ENCODE data around the gene SULF2. TPM values are rescaled to one million over a fixed set of nuclear protein-coding genes. Genes with fewer than 3 reads are reported as not detected.

SULF2 gene
- total and polyA plus RNA-seq, 5 donors: 25.4 to 59.1 (median 47.6) TPM

GRCh38 chr20:47704746-47705496, 80.4 kb downstream of the SULF2 start:
- 51% methylated on average over 15 of the region's 15 CpGs for WGBS
- Histone ChIP-seq H3K4me1 (ENCODE audit: control insufficient read depth, insufficient read depth, low read length) (peaks cover 5% of the 10 kb centered on the region), H3K4me3 (ENCODE audit: low read length) (no peak overlapping the region), H3K9me3 (ENCODE audit: control insufficient read depth, low read length) (no peaks in the 10 kb centered on the region), H3K27ac (ENCODE audit: low read length) (peak overlapping the region; percentile 16), H3K27me3 (ENCODE audit: control insufficient read depth, insufficient read depth) (no peaks in the 10 kb centered on the region)
- intact Hi-C loops (cut with DNase I): no loop called here
- peak in 2 of 3 donors; percentile 55 to 66 for DNase-seq
- peak; percentile 75 to 94 for ATAC-seq

GRCh38 chr20:47703748-47704147, 81.5 kb downstream of the SULF2 start:
- intact Hi-C loops (cut with DNase I): no loop called here
- WGBS: 69% methylated on average over 5 of the region's 5 CpGs
- no peak for ATAC-seq
- Histone ChIP-seq H3K9me3 (ENCODE audit: control insufficient read depth, low read length) (no peaks in the 10 kb centered on the region), H3K4me3 (ENCODE audit: low read length) (no peak overlapping the region), H3K4me1 (ENCODE audit: control insufficient read depth, insufficient read depth, low read length) (peaks cover 5% of the 10 kb centered on the region), H3K27ac (ENCODE audit: low read length) (no peak overlapping the region), H3K27me3 (ENCODE audit: control insufficient read depth, insufficient read depth) (no peaks in the 10 kb centered on the region)
- DNase-seq: no peak

- intact Hi-C loops (cut with DNase I): no loop called here
- no peaks in the 10 kb centered on the region for H3K9me3 ChIP-seq (ENCODE audit: control insufficient read depth, low read length)
- 92% methylated on average over 15 of the region's 15 CpGs for WGBS
- no peak overlapping the region for H3K4me3 ChIP-seq (ENCODE audit: low read length)
- no peak for ATAC-seq
- H3K27me3 ChIP-seq (ENCODE audit: control insufficient read depth, insufficient read depth): no peaks in the 10 kb centered on the region
- no peak overlapping the region for H3K27ac ChIP-seq (ENCODE audit: low read length)
- DNase-seq: no peak
- peaks cover 5% of the 10 kb centered on the region for H3K4me1 ChIP-seq (ENCODE audit: control insufficient read depth, insufficient read depth, low read length)
Observed at GRCh38 chr20:47701612-47702011, 83.7 kb downstream of the SULF2 start.

GRCh38 chr20:47700327-47700726, 85.0 kb downstream of the SULF2 start:
- Histone ChIP-seq H3K4me3 (ENCODE audit: low read length) (no peak overlapping the region), H3K4me1 (ENCODE audit: control insufficient read depth, insufficient read depth, low read length) (peaks cover 3% of the 10 kb centered on the region), H3K27ac (ENCODE audit: low read length) (no peak overlapping the region), H3K9me3 (ENCODE audit: control insufficient read depth, low read length) (no peaks in the 10 kb centered on the region), H3K27me3 (ENCODE audit: control insufficient read depth, insufficient read depth) (no peaks in the 10 kb centered on the region)
- no peak for ATAC-seq
- DNase-seq: no peak
- intact Hi-C loops (cut with DNase I): no loop called here
- WGBS: 72% methylated on average over 7 of the region's 7 CpGs

GRCh38 chr20:47699818-47700217, 85.5 kb downstream of the SULF2 start:
- 89% methylated on average over 1 of the region's 1 CpG for WGBS
- Histone ChIP-seq H3K9me3 (ENCODE audit: control insufficient read depth, low read length) (no peaks in the 10 kb centered on the region), H3K27ac (ENCODE audit: low read length) (no peak overlapping the region), H3K27me3 (ENCODE audit: control insufficient read depth, insufficient read depth) (no peaks in the 10 kb centered on the region), H3K4me3 (ENCODE audit: low read length) (no peak overlapping the region), H3K4me1 (ENCODE audit: control insufficient read depth, insufficient read depth, low read length) (peaks cover 3% of the 10 kb centered on the region)
- ATAC-seq (no peak), DNase-seq (no peak)
- intact Hi-C loops (cut with DNase I): no loop called here

GRCh38 chr20:47698142-47698541, 87.1 kb downstream of the SULF2 start:
- intact Hi-C loops (cut with DNase I): no loop called here
- Histone ChIP-seq H3K4me1 (ENCODE audit: control insufficient read depth, insufficient read depth, low read length) (no peaks in the 10 kb centered on the region), H3K27me3 (ENCODE audit: control insufficient read depth, insufficient read depth) (no peaks in the 10 kb centered on the region), H3K4me3 (ENCODE audit: low read length) (no peak overlapping the region), H3K9me3 (ENCODE audit: control insufficient read depth, low read length) (no peaks in the 10 kb centered on the region), H3K27ac (ENCODE audit: low read length) (no peak overlapping the region)
- WGBS: 87% methylated on average over 6 of the region's 6 CpGs
- ATAC-seq (no peak), DNase-seq (no peak)

GRCh38 chr20:47696856-47697255, 88.4 kb downstream of the SULF2 start:
- Histone ChIP-seq H3K4me3 (ENCODE audit: low read length) (no peak overlapping the region), H3K4me1 (ENCODE audit: control insufficient read depth, insufficient read depth, low read length) (no peaks in the 10 kb centered on the region), H3K9me3 (ENCODE audit: control insufficient read depth, low read length) (peaks cover 2% of the 10 kb centered on the region), H3K27ac (ENCODE audit: low read length) (no peak overlapping the region), H3K27me3 (ENCODE audit: control insufficient read depth, insufficient read depth) (no peaks in the 10 kb centered on the region)
- ATAC-seq: no peak
- 95% methylated on average over 11 of the region's 11 CpGs for WGBS
- intact Hi-C loops (cut with DNase I): no loop called here
- no peak for DNase-seq

- intact Hi-C loops (cut with DNase I): no loop called here
- 97% methylated on average over 21 of the region's 21 CpGs for WGBS
- DNase-seq (no peak), ATAC-seq (peak; percentile 18 to 41)
- no peak overlapping the region for H3K27ac ChIP-seq (ENCODE audit: low read length)
- H3K4me1 ChIP-seq (ENCODE audit: control insufficient read depth, insufficient read depth, low read length): no peaks in the 10 kb centered on the region
- no peak overlapping the region for H3K4me3 ChIP-seq (ENCODE audit: low read length)
- no peaks in the 10 kb centered on the region for H3K27me3 ChIP-seq (ENCODE audit: control insufficient read depth, insufficient read depth)
- peaks cover 5% of the 10 kb centered on the region for H3K9me3 ChIP-seq (ENCODE audit: control insufficient read depth, low read length)
Observed at GRCh38 chr20:47694021-47694818, 91.1 kb downstream of the SULF2 start.

GRCh38 chr20:47691625-47692024, 93.7 kb downstream of the SULF2 start:
- Histone ChIP-seq H3K9me3 (ENCODE audit: control insufficient read depth, low read length) (peaks cover 5% of the 10 kb centered on the region), H3K4me1 (ENCODE audit: control insufficient read depth, insufficient read depth, low read length) (no peaks in the 10 kb centered on the region), H3K27ac (ENCODE audit: low read length) (no peak overlapping the region), H3K27me3 (ENCODE audit: control insufficient read depth, insufficient read depth) (no peaks in the 10 kb centered on the region), H3K4me3 (ENCODE audit: low read length) (no peak overlapping the region)
- DNase-seq (no peak), ATAC-seq (no peak)
- intact Hi-C loops (cut with DNase I): no loop called here

GRCh38 chr20:47689731-47690130, 95.5 kb downstream of the SULF2 start:
- intact Hi-C loops (cut with DNase I): no loop called here

More at GRCh38 chr20:47689731-47690130, 95.5 kb downstream of the SULF2 start:
- no peak overlapping the region for H3K27ac ChIP-seq (ENCODE audit: low read length)
- H3K9me3 ChIP-seq (ENCODE audit: control insufficient read depth, low read length): peaks cover 5% of the 10 kb centered on the region
- 91% methylated on average over 1 of the region's 1 CpG for WGBS
- no peaks in the 10 kb centered on the region for H3K4me1 ChIP-seq (ENCODE audit: control insufficient read depth, insufficient read depth, low read length)
- no peak overlapping the region for H3K4me3 ChIP-seq (ENCODE audit: low read length)
- no peak for ATAC-seq
- DNase-seq: no peak
- no peaks in the 10 kb centered on the region for H3K27me3 ChIP-seq (ENCODE audit: control insufficient read depth, insufficient read depth)
